ENCODE results near the gene STS.

The STS gene, protein sequence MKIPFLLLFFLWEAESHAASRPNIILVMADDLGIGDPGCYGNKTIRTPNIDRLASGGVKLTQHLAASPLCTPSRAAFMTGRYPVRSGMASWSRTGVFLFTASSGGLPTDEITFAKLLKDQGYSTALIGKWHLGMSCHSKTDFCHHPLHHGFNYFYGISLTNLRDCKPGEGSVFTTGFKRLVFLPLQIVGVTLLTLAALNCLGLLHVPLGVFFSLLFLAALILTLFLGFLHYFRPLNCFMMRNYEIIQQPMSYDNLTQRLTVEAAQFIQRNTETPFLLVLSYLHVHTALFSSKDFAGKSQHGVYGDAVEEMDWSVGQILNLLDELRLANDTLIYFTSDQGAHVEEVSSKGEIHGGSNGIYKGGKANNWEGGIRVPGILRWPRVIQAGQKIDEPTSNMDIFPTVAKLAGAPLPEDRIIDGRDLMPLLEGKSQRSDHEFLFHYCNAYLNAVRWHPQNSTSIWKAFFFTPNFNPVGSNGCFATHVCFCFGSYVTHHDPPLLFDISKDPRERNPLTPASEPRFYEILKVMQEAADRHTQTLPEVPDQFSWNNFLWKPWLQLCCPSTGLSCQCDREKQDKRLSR

DNA sequence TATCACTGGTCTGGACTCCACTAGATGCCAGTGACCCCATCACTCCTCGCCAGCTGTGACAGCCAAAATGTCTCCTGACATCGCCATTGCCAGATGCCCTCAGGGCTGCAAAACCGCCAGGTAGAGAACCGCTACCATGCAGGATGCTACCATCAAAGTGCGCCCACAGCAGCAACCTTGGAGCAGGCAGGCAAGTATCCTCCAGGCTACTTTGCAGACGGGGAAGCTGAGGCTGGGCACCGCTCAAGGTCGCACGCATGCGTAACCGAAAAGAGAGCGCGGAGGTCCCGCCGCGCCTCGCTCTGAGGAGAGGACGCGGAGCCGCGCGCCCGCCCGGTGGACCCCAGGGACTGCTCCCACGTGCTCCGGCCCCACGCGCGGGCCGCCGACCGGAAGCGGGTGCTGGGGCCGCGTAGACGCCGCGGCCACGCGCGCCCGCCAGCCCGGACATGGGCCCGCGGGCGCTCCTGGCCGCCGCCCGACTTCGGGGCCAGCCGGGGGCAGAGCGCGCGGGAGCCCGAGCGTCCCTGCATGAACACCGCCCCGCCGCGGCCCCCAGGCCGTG lies at the start of gene STS:
Gene STS (plus strand): TSS at position 300 of the 565 bp plus-strand sequence. CDS start 105,488 bp downstream, outside the sequence.
- peak; percentile 6 for DNase-seq (ENCODE audit: low read depth)

DNA sequence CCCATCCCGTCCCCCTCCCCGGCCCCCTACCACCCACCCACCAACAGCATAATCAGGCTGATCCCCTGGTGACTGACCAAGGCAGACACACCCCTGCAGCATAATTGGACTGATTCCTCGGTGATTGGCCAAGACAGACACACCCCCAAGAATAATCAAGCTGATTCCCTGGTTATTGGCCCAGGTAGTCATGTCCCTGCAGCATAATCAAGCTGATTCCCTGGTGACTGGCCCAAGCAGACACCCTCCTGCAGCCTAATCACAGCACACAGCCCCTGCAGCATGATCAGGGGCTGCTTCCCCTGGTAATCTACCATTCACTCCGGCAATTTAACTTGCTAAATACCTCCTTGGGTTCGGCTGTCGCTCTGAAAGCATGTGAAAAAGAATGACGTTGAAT lies 47.5 kb upstream of the STS start:
- no peak for DNase-seq (ENCODE audit: low read depth)

DNA sequence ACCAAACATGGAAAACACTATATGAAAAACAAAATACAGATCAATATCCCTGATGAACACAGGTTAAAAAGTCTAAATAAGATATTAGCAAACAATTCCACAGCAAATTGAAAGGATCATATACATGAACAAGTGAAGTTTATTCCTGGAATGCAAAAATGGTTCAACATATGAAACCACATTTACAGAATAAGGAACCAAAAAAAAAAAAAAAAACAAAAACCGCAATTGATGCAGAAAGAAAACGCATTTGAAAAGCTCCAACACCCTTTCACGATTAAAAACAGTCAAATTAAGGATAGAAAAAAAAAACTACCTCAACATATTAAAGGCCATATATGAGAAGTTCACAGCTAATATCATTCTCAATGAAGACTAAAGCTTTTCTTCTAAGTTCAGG lies 45.4 kb upstream of the STS start:
- no peak for DNase-seq (ENCODE audit: low read depth)

GRCh38 chrX:7106649-7107048 lies 40.9 kb upstream of the STS start:
- no peak for DNase-seq (ENCODE audit: low read depth)

DNA sequence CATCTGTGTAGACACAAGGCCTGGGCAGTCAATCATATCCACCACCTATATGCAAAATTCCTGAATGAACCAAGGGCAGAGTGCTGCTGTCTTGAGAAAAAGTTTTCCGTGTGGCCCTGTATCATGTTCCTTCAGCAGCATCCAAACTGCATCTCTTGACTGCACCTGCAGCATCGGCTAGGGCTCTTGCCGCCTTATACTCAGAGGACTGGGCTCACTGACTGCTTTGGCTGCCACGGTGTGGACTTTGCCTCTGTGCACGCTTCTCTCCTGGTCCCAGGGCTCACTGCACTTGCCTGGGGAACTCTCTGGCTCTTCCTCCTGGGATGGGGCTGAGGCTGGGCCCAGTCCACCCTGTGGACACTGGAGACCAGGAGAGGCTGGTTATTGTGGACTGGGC lies 39.5 kb upstream of the STS start:
- no peak for DNase-seq (ENCODE audit: low read depth)

- DNase-seq (ENCODE audit: low read depth) = no peak
Measured at GRCh38 chrX:7109049-7109531, 38.4 kb upstream of the STS start.

DNA sequence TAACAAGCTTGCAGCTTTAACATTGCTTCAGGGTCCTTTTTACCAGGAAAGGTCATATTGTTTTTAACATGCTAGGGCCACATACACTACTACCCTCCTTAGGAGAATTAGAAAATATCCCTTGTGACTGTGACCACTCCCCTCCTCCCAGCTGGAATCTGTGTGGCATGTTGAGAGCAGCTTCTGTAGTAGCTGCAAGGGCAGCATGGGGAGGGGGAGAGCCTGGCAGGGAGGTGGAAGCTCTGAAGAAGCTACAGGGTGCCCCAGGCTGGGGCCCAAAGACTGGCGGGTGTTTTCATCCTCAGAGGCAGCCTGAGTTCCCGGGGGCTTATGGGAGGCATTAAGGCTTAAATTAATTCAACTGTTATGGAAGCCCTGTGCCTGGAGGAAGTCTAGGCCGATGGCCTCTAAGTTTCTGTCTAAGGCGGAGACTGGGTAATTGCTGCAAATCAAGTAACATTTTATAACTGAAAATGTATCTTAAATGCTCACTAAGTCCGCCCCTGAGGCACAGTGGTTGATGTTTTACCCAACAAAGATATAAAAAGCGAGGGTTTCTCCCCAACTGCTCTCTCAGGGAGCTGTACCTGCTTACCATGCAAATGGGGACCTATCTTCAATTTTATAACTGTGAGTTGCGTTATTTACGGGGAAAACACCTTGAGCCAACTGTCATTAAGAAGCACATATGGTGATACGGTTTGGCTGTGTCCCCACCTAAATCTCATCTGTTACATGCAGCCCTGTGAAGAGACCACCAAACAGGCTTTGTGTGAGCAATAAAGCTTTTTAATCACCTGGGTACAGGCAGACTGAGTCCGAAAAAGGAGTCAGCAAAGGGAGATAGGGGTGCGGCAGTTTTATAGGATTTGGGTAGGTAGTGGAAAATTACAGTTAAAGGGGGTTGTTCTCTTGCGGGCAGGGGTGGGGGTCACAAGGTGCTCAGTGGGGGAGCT lies 37.4 kb upstream of the STS start:
- no peak for DNase-seq (ENCODE audit: low read depth)

DNA sequence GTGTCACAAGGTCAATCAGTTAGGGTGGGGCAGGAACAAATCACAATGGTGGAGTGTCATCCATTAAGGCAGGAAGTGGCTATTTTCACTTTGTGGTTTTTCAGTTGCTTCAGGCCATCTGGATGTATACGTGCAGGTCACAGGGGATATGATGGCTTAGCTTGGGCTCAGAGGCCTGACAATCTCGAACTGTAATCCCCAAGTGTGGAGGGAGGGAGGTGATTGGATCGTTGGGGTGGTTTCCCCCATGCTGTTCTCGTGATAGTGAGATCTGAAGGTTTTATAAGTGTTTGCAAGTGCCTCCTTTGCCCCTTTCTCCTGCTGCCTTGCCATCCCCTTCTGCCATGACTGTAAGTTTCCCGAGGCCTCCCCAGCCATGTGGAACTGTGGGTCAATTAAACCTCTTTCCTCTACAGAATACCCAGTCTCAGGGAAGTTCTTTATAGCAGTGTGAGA lies 36.7 kb upstream of the STS start:
- DNase-seq (ENCODE audit: low read depth) = no peak

DNA sequence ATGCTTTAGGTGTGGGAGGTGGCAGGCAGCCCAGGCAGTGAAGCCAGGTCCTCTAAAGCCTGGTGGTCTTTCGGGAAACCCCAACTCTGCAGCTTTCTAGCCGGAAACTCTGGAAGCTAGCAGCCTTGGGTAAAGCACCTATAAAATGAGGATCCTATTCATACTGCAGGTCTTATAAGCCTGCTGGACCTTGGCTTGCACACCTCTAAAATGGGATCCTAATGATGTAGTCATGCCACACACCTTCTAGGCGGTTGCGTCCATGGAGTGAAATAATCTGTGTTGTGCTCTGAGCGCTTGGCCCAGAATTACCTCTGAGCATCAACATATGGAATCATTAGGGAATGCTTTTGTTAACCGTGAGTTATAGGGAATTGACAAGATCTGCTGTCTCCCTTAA lies 36.0 kb upstream of the STS start:
- no peak for DNase-seq (ENCODE audit: low read depth)

- no peak for DNase-seq (ENCODE audit: low read depth)
Measured at GRCh38 chrX:7112071-7112470, 35.4 kb upstream of the STS start.

GRCh38 chrX:7115557-7115956 lies 32.0 kb upstream of the STS start:
- no peak for DNase-seq (ENCODE audit: low read depth)

DNA sequence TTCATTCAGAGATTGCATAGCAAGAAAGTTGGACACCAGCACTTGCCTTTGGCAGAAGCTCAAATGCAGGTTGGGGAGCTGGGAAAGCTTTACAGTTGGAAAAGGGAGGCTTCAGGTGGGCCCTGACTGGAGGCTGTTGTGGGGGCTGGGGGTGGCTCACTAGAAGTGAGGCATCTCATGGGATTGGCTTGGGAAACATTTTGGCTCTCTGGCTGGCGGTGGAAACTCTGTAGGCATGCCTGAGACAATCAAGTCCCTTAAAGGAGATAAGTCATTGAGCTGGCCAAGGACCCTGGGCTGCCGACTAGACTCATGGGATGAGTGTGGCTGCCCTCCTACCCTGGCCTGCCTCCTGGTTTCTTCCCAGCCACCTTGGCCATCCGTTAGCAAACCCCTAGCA lies 31.4 kb upstream of the STS start:
- no peak for DNase-seq (ENCODE audit: low read depth)

GRCh38 chrX:7117587-7117986 lies 29.9 kb upstream of the STS start:
- DNase-seq (ENCODE audit: low read depth) = no peak

- DNase-seq (ENCODE audit: low read depth) = no peak
Measured at GRCh38 chrX:7119950-7120877, 27.3 kb upstream of the STS start.

DNA sequence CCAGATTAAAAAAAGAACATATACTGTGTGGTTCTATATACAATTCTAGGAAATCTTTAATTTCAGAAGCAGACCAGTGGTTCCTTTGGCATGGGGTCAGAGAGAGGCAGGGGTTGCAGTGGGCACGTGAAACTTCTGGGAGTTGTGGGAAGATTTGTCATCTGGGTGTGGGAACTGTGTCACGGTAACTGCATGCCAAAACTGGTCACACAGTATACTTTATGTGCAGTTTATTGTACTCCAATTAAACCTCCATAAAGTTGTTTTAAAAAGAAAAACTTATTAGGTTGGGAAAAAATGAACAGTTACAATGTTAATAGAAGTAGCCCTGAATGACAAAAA lies 26.7 kb upstream of the STS start:
- DNase-seq (ENCODE audit: low read depth) = no peak

GRCh38 chrX:7127056-7127455 lies 20.5 kb upstream of the STS start:
- no peak for DNase-seq (ENCODE audit: low read depth)

- no peak for DNase-seq (ENCODE audit: low read depth)
Measured at GRCh38 chrX:7131621-7132020, 15.9 kb upstream of the STS start.

- no peak for DNase-seq (ENCODE audit: low read depth)
Measured at GRCh38 chrX:7132335-7133049, 15.0 kb upstream of the STS start.

GRCh38 chrX:7133050-7133440 lies 14.5 kb upstream of the STS start:
- no peak for DNase-seq (ENCODE audit: low read depth)

DNA sequence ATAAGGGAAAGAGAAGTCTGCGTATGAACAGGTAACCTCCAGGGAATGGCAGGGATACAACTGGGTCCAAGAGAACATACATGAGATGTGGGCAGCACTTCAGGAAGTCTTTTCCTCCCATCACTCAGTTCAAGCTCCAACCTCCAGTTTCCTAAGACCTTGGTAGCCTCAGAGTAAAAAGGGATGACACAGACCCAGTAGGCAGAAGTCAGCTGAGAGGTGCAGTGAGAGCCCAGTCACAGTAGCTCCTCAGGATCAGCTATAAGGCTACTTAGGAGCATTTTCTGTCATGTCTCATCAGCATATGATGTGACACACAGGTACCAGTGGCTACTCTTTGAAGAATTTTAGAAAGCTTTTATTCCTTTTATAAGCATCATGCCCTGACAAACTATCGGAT lies 12.5 kb upstream of the STS start:
- no peak for DNase-seq (ENCODE audit: low read depth)

Measured in stimulated activated CD4-positive, alpha-beta T cell treated with anti-CD3 and anti-CD28 coated beads, Interleukin-2, amount 100 ng/mL, for 4 hours (primary cell).